GM12892 (cell line): Measurements from ENCODE around the gene RNF144A.

Source experiments
- POLR2A ChIP-seq: IDR thresholded peaks from 2 replicates; pipeline ENCODE4 v1.6.1; 2011; ENCODE audit warnings: low read depth, low read length, control low read depth
- POLR2AphosphoS5 ChIP-seq: IDR thresholded peaks from 2 replicates; pipeline ENCODE4 v1.6.1; 2011; ENCODE audit warnings: low read depth, low read length, control low read depth

DNA sequence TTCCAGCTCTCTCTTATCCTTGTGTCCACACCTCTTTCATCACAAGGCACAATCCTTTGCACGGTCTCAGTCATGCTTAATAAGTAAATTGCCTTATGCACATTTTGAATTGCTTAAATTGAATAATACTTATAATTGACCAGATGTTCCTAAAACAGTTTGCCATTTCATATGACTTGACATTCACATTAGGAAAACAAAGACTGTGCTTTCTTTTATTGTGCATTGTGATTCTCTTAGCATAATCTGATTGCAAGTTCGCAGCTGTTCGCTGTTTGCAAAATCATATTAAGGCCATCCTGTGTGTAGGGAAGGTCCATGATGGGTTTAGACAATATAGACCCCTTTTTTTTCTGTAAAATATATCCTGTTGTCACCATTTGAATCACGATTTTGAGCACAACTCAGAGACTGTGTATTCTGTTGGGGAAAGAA, 75.6 kb downstream of the RNF144A start:
- TF ChIP-seq POLR2AphosphoS5: no peak
- no peak for TF ChIP-seq POLR2A
